HEK293 (cell line): ENCODE results near the gene FRMD5.
"Not testable (repeated sequence)": the region's sequence is repeated elsewhere in the genome, so short reads cannot be mapped to it uniquely, and the experiment has no call there.

Source experiments
- CTCF ChIA-PET: fragments of 350-600 bp; formaldehyde crosslinking; extraction: SDS; loops from one replicate; lab custom pipeline; 2021; ENCODE audit warnings: antibody characterized with exemption; lab: Yijun Ruan, JAX
- POLR2A ChIA-PET: fragments of 300-600 bp; formaldehyde crosslinking; extraction: SDS; loops from one replicate; lab custom pipeline; 2020; ENCODE audit warnings: antibody characterized with exemption, inconsistent platforms; lab: Yijun Ruan, JAX
- H3K27ac ChIP-seq: fragments of 200-500 bp; sonication (Bioruptor generic); 2 replicates; pipeline ENCODE4 v1.5.1; 2014; ENCODE audit warnings: low read depth, low read length, control low read depth, inconsistent platforms; ENCODE audit errors: extremely low read depth
- H3K36me3 ChIP-seq, 2 experiments: fragments of 200-500 bp in 1 of 2; sonication (Bioruptor generic) in 1 of 2; 1 replicate in 1 of 2; 2 replicates in 1 of 2; pipeline ENCODE4 v1.5.1; 2014 to 2017; ENCODE audit warnings: inconsistent platforms in 2 of 2, low read length in 2 of 2; ENCODE audit not compliant: control insufficient read depth in 2 of 2, insufficient read depth in 1 of 2
- H3K4me1 ChIP-seq: fragments of 200-500 bp; sonication (Bioruptor generic); 2 replicates; pipeline ENCODE4 v1.5.1; 2014; ENCODE audit warnings: mild to moderate bottlenecking, low read length, inconsistent platforms; ENCODE audit not compliant: control insufficient read depth, insufficient read depth
- H3K4me3 ChIP-seq: 2 replicates; pipeline ENCODE4 v1.5.1; 2011; ENCODE audit warnings: low read depth, mild to moderate bottlenecking, control low read depth, low read length, moderate library complexity
- H3K9me3 ChIP-seq: fragments of 200-500 bp; sonication (Bioruptor generic); 2 replicates; pipeline ENCODE4 v1.5.1; 2014; ENCODE audit warnings: low read depth, low read length, inconsistent platforms; ENCODE audit not compliant: control insufficient read depth, insufficient read depth
- GLI2 ChIP-seq: fragments of 450-650 bp; formaldehyde crosslinking; IDR thresholded peaks from 2 replicates; pipeline ENCODE4; 2017; ENCODE audit warnings: missing biosample characterization, missing genetic modification characterization, low read depth, borderline replicate concordance
- GLIS1 ChIP-seq: fragments of 450-650 bp; formaldehyde crosslinking; IDR thresholded peaks from 2 replicates; pipeline ENCODE4 v1.5.1; 2016; ENCODE audit warnings: missing biosample characterization, missing genetic modification characterization
- MEIS1 ChIP-seq: sonication (generic); formaldehyde crosslinking; IDR thresholded peaks from 2 replicates; pipeline ENCODE4 v1.8.1; 2022; ENCODE audit warnings: missing genetic modification reagents, mild to moderate bottlenecking, borderline replicate concordance
- OSR2 ChIP-seq: fragments of 450-650 bp; formaldehyde crosslinking; IDR thresholded peaks from 2 replicates; pipeline ENCODE4 v1.5.1; 2016; ENCODE audit warnings: missing biosample characterization, missing genetic modification characterization
- PRDM1 ChIP-seq: fragments of 450-650 bp; formaldehyde crosslinking; IDR thresholded peaks from 2 replicates; pipeline ENCODE4; 2016; ENCODE audit warnings: missing biosample characterization, missing genetic modification characterization
- SALL2 ChIP-seq: fragments of 450-650 bp; formaldehyde crosslinking; IDR thresholded peaks from 2 replicates; pipeline ENCODE4 v1.5.0; 2017; ENCODE audit warnings: missing biosample characterization, mild to moderate bottlenecking, missing genetic modification characterization, borderline replicate concordance
- ZNF114 ChIP-seq: fragments of 450-650 bp; formaldehyde crosslinking; IDR thresholded peaks from 2 replicates; pipeline ENCODE4 v1.5.0; 2017; ENCODE audit warnings: missing biosample characterization, missing genetic modification characterization
- ZNF146 ChIP-seq: fragments of 450-650 bp; formaldehyde crosslinking; IDR thresholded peaks from 2 replicates; pipeline ENCODE4 v1.5.1; 2016; ENCODE audit warnings: missing biosample characterization, missing genetic modification characterization
- ZNF175 ChIP-seq: fragments of 450-650 bp; formaldehyde crosslinking; IDR thresholded peaks from 2 replicates; pipeline ENCODE4 v1.5.1; 2016; ENCODE audit warnings: missing biosample characterization, missing genetic modification characterization
- ZNF184 ChIP-seq: fragments of 450-650 bp; IDR thresholded peaks from 2 replicates; pipeline ENCODE4 v1.5.1; 2018; ENCODE audit warnings: missing biosample characterization, mild to moderate bottlenecking, missing genetic modification characterization
- ZNF335 ChIP-seq: fragments of 450-650 bp; formaldehyde crosslinking; conservative IDR thresholded peaks from 2 replicates; pipeline ENCODE4 v1.5.1; 2016; ENCODE audit warnings: missing biosample characterization, missing genetic modification characterization
- ZNF404 ChIP-seq: fragments of 450-650 bp; formaldehyde crosslinking; IDR thresholded peaks from 2 replicates; pipeline ENCODE4 v1.5.1; 2017; ENCODE audit warnings: missing biosample characterization, missing genetic modification characterization
- ZNF426 ChIP-seq: fragments of 450-650 bp; formaldehyde crosslinking; IDR thresholded peaks from 2 replicates; pipeline ENCODE4 v1.5.1; 2017; ENCODE audit warnings: missing biosample characterization, missing genetic modification characterization, mild to moderate bottlenecking, inconsistent platforms, moderate library complexity
- ZNF48 ChIP-seq: fragments of 450-650 bp; formaldehyde crosslinking; IDR thresholded peaks from 2 replicates; pipeline ENCODE4 v1.5.1; 2016; ENCODE audit warnings: missing biosample characterization, missing genetic modification characterization
- ZNF514 ChIP-seq: fragments of 450-650 bp; formaldehyde crosslinking; IDR thresholded peaks from 2 replicates; pipeline ENCODE4 v1.5.1; 2016; ENCODE audit warnings: missing biosample characterization, missing genetic modification characterization
- ZNF571 ChIP-seq: fragments of 450-650 bp; formaldehyde crosslinking; IDR thresholded peaks from 2 replicates; pipeline ENCODE4 v1.5.0; 2017; ENCODE audit warnings: missing biosample characterization, missing genetic modification characterization
- ZNF580 ChIP-seq: fragments of 450-650 bp; formaldehyde crosslinking; IDR thresholded peaks from 2 replicates; pipeline ENCODE4 v1.5.1; 2016; ENCODE audit warnings: missing biosample characterization, missing genetic modification characterization
- ZNF623 ChIP-seq: fragments of 450-650 bp; formaldehyde crosslinking; IDR thresholded peaks from 2 replicates; pipeline ENCODE4 v1.5.1; 2016; ENCODE audit warnings: missing biosample characterization, missing genetic modification characterization
- ZNF629 ChIP-seq: fragments of 450-650 bp; formaldehyde crosslinking; IDR thresholded peaks from 2 replicates; pipeline ENCODE4 v1.5.1; 2017; ENCODE audit warnings: missing biosample characterization, missing genetic modification characterization
- ZNF654 ChIP-seq: fragments of 450-650 bp; formaldehyde crosslinking; IDR thresholded peaks from 2 replicates; pipeline ENCODE4 v1.5.1; 2016; ENCODE audit warnings: low read depth, missing biosample characterization, missing genetic modification characterization
- ZNF707 ChIP-seq: fragments of 450-650 bp; formaldehyde crosslinking; IDR thresholded peaks from 2 replicates; pipeline ENCODE4 v1.5.1; 2016; ENCODE audit warnings: missing biosample characterization, missing genetic modification characterization

The FRMD5 gene

GRCh38 chr15:44227584-44227983, 32.5 kb upstream of the FRMD5 start:
- TF ChIP-seq GLI2 (tag by site-specific recombination) (no peak), ZNF404 (tag by site-specific recombination) (no peak), SALL2 (no peak), ZNF629 (tag by site-specific recombination) (no peak), ZNF114 (no peak), ZNF335 (tag by site-specific recombination) (no peak), ZNF48 (tag by site-specific recombination) (no peak), ZNF514 (tag by site-specific recombination) (no peak), OSR2 (tag by site-specific recombination) (no peak), PRDM1 (tag by site-specific recombination) (no peak), ZNF175 (tag by site-specific recombination) (no peak), ZNF707 (tag by site-specific recombination) (no peak), ZNF623 (no peak)
- H3K4me3 ChIP-seq = no peak overlapping the region
- H3K27ac ChIP-seq = no peak overlapping the region
- no peaks in the 10 kb centered on the region for H3K36me3 ChIP-seq
- H3K9me3 ChIP-seq = no peaks in the 10 kb centered on the region
- POLR2A ChIA-PET = no interaction called here
- CTCF ChIA-PET = no interaction called here
- no peaks in the 10 kb centered on the region for H3K4me1 ChIP-seq

DNA sequence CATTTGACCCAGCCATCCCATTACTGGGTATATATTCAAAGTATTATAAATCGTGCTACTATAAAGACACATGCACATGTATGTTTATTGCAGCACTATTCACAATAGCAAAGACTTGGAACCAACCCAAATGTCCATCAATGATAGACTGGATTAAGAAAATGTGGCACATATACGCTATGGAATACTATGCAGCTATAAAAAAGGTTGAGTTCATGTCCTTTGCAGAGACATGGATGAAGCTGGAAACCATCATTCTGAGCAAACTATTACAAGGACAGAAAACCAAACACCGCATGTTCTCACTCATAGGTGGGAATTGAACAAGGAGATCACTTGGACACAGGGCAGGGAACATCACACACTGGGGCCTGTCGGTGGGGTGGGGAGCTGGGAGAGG, 31.9 kb upstream of the FRMD5 start:
- H3K4me3 ChIP-seq, H3K36me3 ChIP-seq, CTCF ChIA-PET, H3K27ac ChIP-seq, H3K4me1 ChIP-seq, H3K9me3 ChIP-seq, POLR2A ChIA-PET: not testable (repeated sequence)
- peak; percentile 92 for TF ChIP-seq ZNF146
- TF ChIP-seq ZNF580 (tag by site-specific recombination) = peak; percentile 59; the same call in 1 of the 2 replicates

DNA sequence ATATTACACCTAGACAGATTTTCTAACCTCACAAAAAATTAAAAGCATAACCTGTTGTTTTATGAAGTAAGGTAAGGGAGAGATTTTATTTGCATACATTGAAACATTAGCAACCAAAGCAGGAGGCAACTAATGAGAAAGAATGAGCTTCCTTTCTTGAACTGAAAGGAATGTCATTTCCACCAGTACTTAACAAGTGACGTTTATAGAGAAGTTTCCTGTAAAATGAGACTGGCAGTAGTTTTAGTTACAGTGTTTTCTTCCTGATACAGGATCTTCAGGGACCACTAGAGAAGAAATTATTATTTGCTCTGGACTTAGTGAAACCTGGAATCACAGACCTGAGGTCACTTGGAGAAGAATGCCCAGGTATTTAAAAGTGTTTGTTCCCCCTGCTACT, 27.4 kb upstream of the FRMD5 start:
- no peaks in the 10 kb centered on the region for H3K36me3 ChIP-seq
- POLR2A ChIA-PET = no interaction called here

DNA sequence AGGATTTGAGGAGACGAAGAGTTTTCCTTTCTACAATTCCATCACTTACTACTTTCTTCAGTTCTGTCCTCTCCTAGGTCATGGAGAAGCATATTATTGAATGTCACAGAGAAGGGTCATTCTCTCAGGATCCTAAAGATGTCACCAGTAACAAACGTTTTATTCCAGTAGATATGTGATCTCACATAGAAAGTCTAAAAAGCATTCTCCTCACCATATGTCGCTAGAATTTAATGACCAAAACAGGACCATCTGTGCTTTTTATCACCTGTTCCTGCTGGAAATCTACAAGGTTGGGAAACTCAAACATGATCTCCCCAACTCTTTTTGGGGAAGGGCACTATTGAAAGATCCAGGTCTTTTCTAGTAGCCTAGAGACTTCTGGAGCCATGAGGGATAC, 24.0 kb upstream of the FRMD5 start:
- CTCF ChIA-PET = interaction anchor here (0.6 to 1.9 kb wide), 15 partner anchors 10 to 338 kb away, joined by 3 to 9 read pairs (median 3); no protein-coding TSS in a partner anchor

More for the DNA sequence above, 27.4 kb upstream of the FRMD5 start:
- Histone ChIP-seq H3K4me3 (no peak overlapping the region), H3K9me3 (no peaks in the 10 kb centered on the region), H3K4me1 (no peaks in the 10 kb centered on the region), H3K27ac (no peak overlapping the region)
- CTCF ChIA-PET = interaction anchor here (0.8 to 1.2 kb wide), 2 partner anchors 158 to 318 kb away, joined by 3 to 4 read pairs; no protein-coding TSS in a partner anchor
- TF ChIP-seq ZNF571 (tag by site-specific recombination) = no peak
- TF ChIP-seq ZNF426 (tag by site-specific recombination) = no peak
- no peak for TF ChIP-seq GLIS1 (tag by site-specific recombination)
- no peak for TF ChIP-seq ZNF184

More for the DNA sequence above, 24.0 kb upstream of the FRMD5 start:
- Histone ChIP-seq H3K4me1 (no peaks in the 10 kb centered on the region), H3K9me3 (no peaks in the 10 kb centered on the region)
- TF ChIP-seq ZNF654 (tag by site-specific recombination) (peak; percentile 23), MEIS1 (CRISPR knock-in tag) (no peak)
- TF ChIP-seq, all 188 proteins: peak for 1
- Histone ChIP-seq H3K36me3 (no peaks in the 10 kb centered on the region), H3K27ac (no peak overlapping the region), H3K4me3 (no peak overlapping the region)
- POLR2A ChIA-PET = no interaction called here
